Ectodermal cell (in vitro differentiated cells): ENCODE measurements around the gene CLEC16A.

Experiments used
- H3K27ac ChIP-seq: 2 replicates; pipeline ENCODE4 v1.7.0; 2013; ENCODE audit warnings: mild to moderate bottlenecking, low read depth, low read length; ENCODE audit not compliant: insufficient read depth, poor library complexity, severe bottlenecking
- H3K27me3 ChIP-seq: 2 replicates; pipeline ENCODE4 v1.7.0; 2013; ENCODE audit warnings: mild to moderate bottlenecking, low read length; ENCODE audit not compliant: insufficient read depth, control insufficient read depth, poor library complexity, severe bottlenecking
- H3K36me3 ChIP-seq: one replicate; pipeline ENCODE4 v1.7.0; 2013; ENCODE audit warnings: low read length; ENCODE audit not compliant: control insufficient read depth, insufficient read depth
- H3K4me1 ChIP-seq: one replicate; pipeline ENCODE4 v1.7.0; 2013; ENCODE audit warnings: low read length; ENCODE audit not compliant: control insufficient read depth, insufficient read depth
- H3K4me3 ChIP-seq: 2 replicates; pipeline ENCODE4 v1.7.0; 2013; ENCODE audit warnings: low read depth, low read length, control low read depth; ENCODE audit not compliant: insufficient read depth
- H3K9me3 ChIP-seq: 2 replicates; pipeline ENCODE4 v1.7.0; 2013; ENCODE audit warnings: mild to moderate bottlenecking, low read length, moderate library complexity; ENCODE audit not compliant: control insufficient read depth
- WGBS, 2 experiments: methylation state at CpG; one replicate each; pipeline ENCODE4 v1.1.7; 2013; ENCODE audit warnings: missing lambda C conversion rate in 2 of 2; 5-methylcytosine and 5-hydroxymethylcytosine counted together

The CLEC16A gene

GRCh38 chr16:11191665-11192064 lies 247.3 kb downstream of the CLEC16A start:
- Histone ChIP-seq H3K4me3 (no peak overlapping the region), H3K9me3 (no peaks in the 10 kb centered on the region), H3K27ac (no peak overlapping the region), H3K4me1 (no peaks in the 10 kb centered on the region), H3K27me3 (no peaks in the 10 kb centered on the region), H3K36me3 (no peaks in the 10 kb centered on the region)
- WGBS, 2 experiments, result 81 to 87% methylated on average over 5 of the region's 5 CpGs

DNA sequence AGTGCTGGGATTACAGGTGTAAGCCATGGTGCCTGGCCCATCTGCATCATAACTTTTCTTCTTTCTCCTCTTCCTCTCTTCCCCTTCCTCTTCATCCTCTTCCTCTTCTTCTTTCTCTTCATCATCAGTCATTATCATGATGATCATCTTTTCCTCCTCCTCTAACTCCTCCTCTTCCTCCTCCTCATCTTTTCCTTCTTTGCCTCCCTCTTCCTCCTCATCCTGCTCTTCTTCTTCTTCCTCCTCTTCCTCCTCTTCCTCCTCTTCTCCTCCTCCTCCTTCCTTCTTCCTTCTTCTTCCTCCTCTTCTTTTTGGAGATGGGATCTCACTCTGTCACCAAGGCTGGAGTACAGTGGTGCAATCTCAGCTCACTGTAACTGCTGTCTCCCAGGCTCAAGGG lies 249.1 kb downstream of the CLEC16A start:
- H3K27ac ChIP-seq, result no peak overlapping the region
- no peaks in the 10 kb centered on the region for H3K4me1 ChIP-seq
- H3K9me3 ChIP-seq, result no peaks in the 10 kb centered on the region
- no peaks in the 10 kb centered on the region for H3K36me3 ChIP-seq
- no peaks in the 10 kb centered on the region for H3K27me3 ChIP-seq
- H3K4me3 ChIP-seq, result no peak overlapping the region

- Histone ChIP-seq H3K36me3 (no peaks in the 10 kb centered on the region), H3K27me3 (no peaks in the 10 kb centered on the region), H3K4me1 (no peaks in the 10 kb centered on the region), H3K9me3 (no peaks in the 10 kb centered on the region), H3K27ac (no peak overlapping the region), H3K4me3 (no peak overlapping the region)
- 90 to 94% methylated on average over 5 of the region's 5 CpGs for WGBS, 2 experiments
These were observed 250.5 kb downstream of the CLEC16A start for GRCh38 chr16:11194913-11195312.

DNA sequence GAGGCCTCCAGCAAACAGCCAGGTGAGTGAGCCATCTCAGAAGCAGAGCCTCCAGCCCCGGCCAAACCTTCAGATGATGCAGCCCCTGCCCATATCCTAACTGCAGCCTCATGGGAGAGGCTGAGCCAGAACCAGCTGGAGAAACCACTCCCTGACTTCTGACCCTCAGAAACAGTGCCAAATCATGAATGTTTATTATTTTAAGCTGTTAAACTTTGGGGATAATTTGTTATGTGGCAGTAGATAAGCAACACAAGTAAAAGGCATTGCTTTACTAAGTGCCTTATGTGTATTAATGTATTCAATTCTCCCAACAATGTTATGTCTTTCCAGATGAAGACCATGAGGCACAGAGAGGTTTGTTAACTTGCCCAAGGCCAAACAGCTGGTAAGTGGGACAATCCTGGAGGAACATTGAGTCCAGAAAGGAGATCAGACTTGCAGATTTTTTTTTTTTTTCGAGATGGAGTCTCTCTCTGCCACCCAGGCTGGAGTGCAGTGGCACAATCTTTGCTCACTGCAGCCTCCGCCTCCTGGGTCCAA lies 252.0 kb downstream of the CLEC16A start:
- Histone ChIP-seq H3K27ac (no peak overlapping the region), H3K4me3 (no peak overlapping the region), H3K36me3 (no peaks in the 10 kb centered on the region), H3K9me3 (no peaks in the 10 kb centered on the region), H3K27me3 (no peaks in the 10 kb centered on the region), H3K4me1 (peaks cover 11% of the 10 kb centered on the region)
- 59 to 61% methylated on average over 3 of the region's 3 CpGs for WGBS, 2 experiments

GRCh38 chr16:11198375-11198774 lies 254.0 kb downstream of the CLEC16A start:
- Histone ChIP-seq H3K4me1 (peaks cover 26% of the 10 kb centered on the region), H3K4me3 (no peak overlapping the region), H3K36me3 (no peaks in the 10 kb centered on the region), H3K27me3 (no peaks in the 10 kb centered on the region), H3K9me3 (no peaks in the 10 kb centered on the region), H3K27ac (no peak overlapping the region)
- WGBS, 2 experiments, result 81 to 85% methylated on average over 5 of the region's 5 CpGs

GRCh38 chr16:11198828-11199227 lies 254.5 kb downstream of the CLEC16A start:
- Histone ChIP-seq H3K27ac (no peak overlapping the region), H3K4me3 (no peak overlapping the region), H3K27me3 (no peaks in the 10 kb centered on the region), H3K9me3 (no peaks in the 10 kb centered on the region), H3K36me3 (no peaks in the 10 kb centered on the region), H3K4me1 (peaks cover 26% of the 10 kb centered on the region)
- WGBS, 2 experiments, result 63 to 64% methylated on average over 8 of the region's 8 CpGs

DNA sequence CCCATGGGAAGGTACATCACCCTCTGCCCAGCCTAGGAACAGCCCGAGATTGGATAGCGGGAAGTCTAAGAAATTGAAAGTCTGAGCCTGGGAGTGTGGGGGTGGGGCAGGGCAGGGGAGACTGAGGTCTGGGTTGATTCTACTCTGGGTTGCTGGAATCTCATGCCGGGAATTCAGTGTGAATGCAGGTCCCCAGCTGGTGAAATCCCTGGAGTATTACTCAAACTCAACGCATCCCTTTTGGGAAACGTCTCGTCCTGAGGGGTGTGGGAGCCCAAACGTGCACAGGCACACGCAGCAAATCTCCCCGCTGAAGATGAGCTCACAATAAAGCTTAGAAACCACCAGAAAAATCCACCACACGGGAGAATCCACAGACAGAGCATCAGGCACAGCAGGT lies 256.2 kb downstream of the CLEC16A start:
- Histone ChIP-seq H3K36me3 (no peaks in the 10 kb centered on the region), H3K27ac (no peak overlapping the region), H3K4me1 (peaks cover 26% of the 10 kb centered on the region), H3K9me3 (no peaks in the 10 kb centered on the region), H3K4me3 (no peak overlapping the region), H3K27me3 (no peaks in the 10 kb centered on the region)
- 68 to 73% methylated on average over 10 of the region's 10 CpGs for WGBS, 2 experiments

GRCh38 chr16:11201498-11202259 lies 257.3 kb downstream of the CLEC16A start:
- peaks cover 26% of the 10 kb centered on the region for H3K4me1 ChIP-seq
- H3K4me3 ChIP-seq, result no peak overlapping the region
- WGBS, 2 experiments, result 53 to 55% methylated on average over 15 of the region's 15 CpGs
- H3K9me3 ChIP-seq, result no peaks in the 10 kb centered on the region
- H3K36me3 ChIP-seq, result no peaks in the 10 kb centered on the region
- H3K27me3 ChIP-seq, result no peaks in the 10 kb centered on the region
- no peak overlapping the region for H3K27ac ChIP-seq

GRCh38 chr16:11202260-11203091 lies 258.1 kb downstream of the CLEC16A start:
- Histone ChIP-seq H3K27ac (no peak overlapping the region), H3K27me3 (no peaks in the 10 kb centered on the region), H3K36me3 (no peaks in the 10 kb centered on the region), H3K9me3 (no peaks in the 10 kb centered on the region), H3K4me3 (no peak overlapping the region), H3K4me1 (peaks cover 26% of the 10 kb centered on the region)
- 34 to 37% methylated on average over 13 of the region's 13 CpGs for WGBS, 2 experiments

- no peaks in the 10 kb centered on the region for H3K27me3 ChIP-seq
- 81% methylated on average over 7 of the region's 7 CpGs for WGBS, 2 experiments
These were observed 258.8 kb downstream of the CLEC16A start for GRCh38 chr16:11203111-11203623.

More at GRCh38 chr16:11203111-11203623, 258.8 kb downstream of the CLEC16A start:
- Histone ChIP-seq H3K4me3 (no peak overlapping the region), H3K4me1 (peaks cover 26% of the 10 kb centered on the region), H3K9me3 (no peaks in the 10 kb centered on the region), H3K36me3 (no peaks in the 10 kb centered on the region), H3K27ac (no peak overlapping the region)
